NOMO-1 (cell line): ENCODE measurements around the gene WHRN.

ENCODE experiments used
- DNase-seq, 2 experiments: peaks; one replicate each; lab custom pipeline; 2025; ENCODE audit not compliant: unreplicated experiment in 2 of 2; lab: John Stamatoyannopoulos, UW

The WHRN gene

GRCh38 chr9:114370968-114371320 lies 134.3 kb downstream of the WHRN start:
- DNase-seq = no peak

DNA sequence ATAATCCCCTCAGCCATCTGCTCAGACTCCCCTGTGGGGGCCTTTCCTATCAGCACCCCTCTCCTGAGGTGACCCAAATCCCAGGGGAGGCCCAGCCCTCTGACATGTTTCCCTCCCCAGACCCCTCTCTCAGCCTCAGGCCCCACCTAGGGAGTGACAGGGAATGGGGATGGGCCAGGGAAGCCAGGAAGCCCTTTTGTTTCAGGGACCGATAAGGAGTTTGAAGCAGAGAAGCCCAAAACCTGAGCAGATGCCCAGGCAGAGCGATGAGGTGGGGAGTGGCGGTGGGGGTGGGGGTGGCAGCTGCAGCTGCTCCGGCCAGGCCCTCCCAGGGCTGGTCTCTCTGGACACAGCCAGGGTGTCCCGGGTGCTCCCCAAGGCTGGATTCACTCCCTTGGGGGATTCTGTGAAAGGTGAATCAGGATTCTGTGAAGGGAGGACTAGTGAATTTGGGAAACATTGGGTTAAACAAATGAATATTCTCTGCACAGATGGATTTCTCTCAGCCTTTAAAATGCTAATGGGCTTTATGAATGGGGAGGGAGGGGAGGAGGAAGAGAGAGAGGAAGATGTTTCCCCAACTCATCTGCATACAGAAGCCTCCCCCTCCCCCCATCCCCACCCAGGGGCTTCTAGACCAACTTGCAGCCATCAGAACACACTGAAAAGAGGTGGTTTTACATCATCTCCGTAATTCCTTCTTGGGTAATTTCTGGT lies 134.9 kb downstream of the WHRN start:
- DNase-seq = no peak

DNA sequence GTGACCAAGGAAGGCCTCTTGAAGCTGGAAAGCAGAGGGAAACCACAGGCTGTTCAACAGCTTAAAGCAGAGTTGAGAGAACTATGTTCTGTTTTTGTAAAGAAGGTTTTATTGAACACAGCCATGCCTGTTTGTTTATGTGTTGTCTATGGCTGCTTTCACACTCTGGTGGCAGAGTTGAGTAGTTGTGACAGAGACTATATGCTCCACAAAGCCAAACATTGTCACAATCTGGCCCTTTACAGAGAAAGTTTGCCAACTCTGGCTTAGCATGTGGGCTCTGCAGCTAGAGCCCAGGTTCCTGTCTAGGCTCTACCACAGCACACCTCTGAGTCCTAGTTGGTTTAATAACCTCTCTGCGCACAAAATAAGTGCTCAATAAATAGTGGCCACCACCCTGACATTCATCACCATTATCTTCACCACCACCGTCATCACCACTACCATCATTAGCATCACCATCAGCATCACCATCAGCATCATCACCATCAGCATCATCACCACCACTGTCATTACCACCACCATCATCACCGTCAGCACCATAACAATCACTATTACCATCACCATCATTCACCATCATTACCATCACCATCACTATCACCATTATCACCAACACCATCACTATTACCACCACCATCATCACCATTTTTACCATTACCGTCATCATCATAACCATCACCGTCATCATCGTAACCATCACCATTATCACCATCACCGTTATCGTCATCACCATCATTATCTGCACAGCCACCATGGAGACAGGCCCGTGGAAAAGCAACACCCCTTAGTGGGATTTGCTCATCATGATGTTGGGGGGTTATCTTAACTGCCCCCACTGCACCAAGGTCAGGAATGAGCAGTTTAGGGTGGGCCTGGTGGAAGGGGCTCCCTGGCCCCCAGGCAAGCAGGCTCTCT lies 135.8 kb downstream of the WHRN start:
- no peak for DNase-seq

DNA sequence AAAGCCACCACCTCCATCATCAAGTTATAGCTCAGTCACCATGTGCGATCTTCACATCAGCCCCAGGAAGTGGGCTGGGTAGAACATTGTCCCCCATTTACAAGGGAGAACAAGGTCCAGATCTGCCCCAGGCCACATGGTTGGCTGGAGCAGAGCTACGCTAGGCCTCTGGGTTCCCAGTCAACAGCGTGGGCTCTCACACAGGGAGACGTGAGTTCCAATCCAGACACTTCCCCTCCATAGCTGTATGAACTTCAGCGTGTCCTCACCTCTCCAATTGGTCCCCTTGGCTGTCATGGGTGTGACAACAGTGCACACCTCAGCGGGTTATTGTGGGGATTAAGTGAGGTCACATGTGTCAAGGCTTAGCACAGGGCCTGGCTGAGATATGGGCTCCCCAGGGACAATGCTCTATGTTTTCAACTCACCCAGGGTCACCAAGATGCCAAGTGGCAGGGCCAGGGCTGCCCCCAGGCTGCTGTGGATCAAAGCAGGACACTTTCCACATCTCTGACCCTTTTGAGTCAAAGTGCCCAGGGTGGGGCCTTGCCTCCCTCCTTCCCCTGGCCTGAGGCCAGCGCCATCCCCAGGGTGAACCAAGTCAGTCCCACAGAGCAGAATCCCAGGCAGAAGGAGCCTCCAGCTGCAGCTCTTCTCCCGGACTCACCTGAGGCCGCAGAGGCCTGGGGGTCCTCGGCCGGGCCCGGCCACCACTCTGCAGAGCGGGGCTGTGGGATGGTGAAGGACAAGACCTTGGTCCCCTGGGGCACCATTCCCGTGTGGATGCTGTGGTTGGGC lies 137.3 kb downstream of the WHRN start:
- DNase-seq = no peak

DNA sequence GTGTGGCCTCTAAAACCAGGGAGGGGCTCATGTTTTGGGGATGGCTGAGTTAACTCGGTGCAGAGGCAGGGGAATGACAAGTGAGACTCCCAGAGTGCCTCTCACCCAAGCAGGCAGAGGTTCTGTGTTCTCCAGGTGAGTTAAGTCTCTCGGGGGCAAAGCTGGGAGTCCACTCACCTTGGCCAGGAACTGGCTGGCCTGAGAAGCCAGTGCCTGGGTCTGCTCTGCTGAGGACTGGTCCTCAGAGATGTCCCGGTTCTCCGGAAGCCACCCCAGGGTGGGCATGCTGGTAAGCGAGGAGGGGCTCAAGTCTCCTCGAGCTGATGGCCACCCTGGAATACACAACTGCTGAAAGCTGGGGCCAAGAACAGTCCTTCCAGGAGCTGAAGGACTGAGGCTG lies 137.9 kb downstream of the WHRN start:
- DNase-seq = no peak

GRCh38 chr9:114366334-114367128 lies 138.7 kb downstream of the WHRN start:
- DNase-seq = peak; percentile 50 to 61

DNA sequence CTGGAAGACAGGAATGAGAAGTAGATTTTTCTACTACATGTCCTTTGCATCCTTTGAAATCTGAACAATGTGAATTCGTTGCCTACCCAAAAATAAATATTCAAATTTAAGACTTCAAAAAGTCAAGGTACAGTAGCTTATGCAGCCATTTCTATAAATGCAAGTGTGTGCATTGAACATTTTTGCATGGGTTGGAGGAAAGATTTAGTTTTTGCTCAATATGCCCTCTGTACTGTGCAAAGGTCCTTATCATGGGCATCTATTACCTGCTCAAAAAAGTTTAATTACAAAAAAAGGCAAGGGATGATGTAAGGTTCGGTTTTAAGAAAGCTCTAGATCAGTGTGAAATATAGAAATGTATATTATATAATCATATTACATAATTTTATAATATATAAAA lies 140.1 kb downstream of the WHRN start:
- DNase-seq = no peak

DNA sequence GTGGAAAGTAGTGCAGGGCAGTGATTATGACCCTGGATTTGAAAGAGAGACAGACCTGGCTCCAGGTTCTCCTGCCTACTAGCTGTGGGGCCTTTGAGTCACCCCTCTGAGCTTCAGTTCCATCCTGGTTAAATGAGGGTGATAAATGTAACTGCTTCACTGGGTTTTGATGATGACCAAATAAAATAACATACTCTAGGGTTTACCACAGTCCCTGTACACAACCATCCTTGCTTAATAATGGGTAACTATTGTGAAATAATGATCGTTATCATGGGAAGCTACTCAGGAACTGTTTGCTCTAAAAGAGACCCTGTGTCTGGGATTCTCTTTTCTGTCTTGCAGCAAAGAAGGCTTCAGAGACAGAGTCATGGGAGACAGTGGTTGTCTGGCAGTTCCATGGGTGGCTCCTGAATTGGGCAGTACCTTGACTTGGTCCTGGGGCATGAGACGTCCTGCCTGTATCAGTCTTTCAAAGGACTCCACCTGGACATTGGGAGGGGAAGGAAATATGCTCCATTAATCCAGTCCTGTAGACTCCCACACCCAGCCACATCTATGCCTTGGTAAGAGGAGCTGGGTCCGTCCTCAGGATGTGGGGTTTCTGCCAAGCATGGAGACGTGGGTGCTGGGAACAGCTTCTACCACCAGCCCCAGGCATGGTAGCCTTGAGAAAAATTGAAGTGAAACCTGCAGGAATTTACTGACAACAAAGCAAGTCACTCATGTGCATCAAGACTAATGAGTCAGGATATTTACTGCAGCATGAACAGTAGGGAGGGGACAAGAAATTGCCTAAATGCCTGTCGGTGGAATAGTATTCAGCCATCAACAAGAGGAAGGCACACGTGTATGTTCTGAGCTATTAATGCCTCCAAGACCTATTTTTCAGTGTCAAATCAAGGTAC lies 140.9 kb downstream of the WHRN start:
- DNase-seq = peak; percentile 71 to 90

GRCh38 chr9:114363424-114363823 lies 141.8 kb downstream of the WHRN start:
- DNase-seq = no peak

GRCh38 chr9:114362394-114362793 lies 142.9 kb downstream of the WHRN start:
- no peak for DNase-seq

DNA sequence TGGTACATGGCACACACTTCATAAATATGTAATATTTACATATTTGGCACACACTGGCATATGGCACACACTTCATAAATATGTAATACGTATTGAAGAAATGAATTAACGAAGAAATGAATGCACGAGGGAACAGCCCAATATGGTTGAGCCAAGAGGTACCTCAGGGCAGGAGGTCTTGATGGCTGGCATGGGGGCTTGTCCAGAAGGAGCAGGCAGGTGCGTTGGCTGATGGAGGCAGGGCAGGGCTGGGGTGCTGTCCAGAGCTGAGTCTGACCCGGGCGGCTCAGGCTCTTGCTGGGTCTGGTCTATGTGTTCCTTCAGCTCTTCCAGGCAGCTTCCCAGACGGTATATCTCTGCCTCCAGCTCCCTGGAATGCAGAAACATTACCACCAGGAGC lies 143.7 kb downstream of the WHRN start:
- DNase-seq = no peak

- no peak for DNase-seq
Measured at GRCh38 chr9:114359801-114360200, 145.5 kb downstream of the WHRN start.

GRCh38 chr9:114357911-114358328 lies 147.4 kb downstream of the WHRN start:
- no peak for DNase-seq

GRCh38 chr9:114357360-114357759 lies 147.9 kb downstream of the WHRN start:
- DNase-seq = no peak

DNA sequence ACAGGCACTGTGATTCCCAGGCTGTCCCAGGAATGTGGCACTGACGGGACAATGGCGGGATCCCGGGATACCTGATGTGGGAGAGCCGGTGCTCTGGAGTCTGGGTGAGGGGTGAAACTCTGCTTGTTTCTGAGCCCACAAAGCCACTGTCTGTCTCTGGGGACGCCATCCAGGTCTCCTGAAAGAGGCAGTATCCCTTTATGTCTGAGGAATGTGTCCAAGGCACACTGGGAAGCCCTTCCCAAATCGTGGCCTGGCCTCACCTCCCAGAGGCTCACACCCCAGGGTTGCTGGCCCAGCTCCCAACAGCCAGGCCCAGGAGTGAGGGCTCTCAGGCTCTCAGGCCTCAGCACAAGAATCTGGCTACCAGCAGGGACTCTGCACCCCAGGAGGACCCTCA lies 148.5 kb downstream of the WHRN start:
- no peak for DNase-seq

DNA sequence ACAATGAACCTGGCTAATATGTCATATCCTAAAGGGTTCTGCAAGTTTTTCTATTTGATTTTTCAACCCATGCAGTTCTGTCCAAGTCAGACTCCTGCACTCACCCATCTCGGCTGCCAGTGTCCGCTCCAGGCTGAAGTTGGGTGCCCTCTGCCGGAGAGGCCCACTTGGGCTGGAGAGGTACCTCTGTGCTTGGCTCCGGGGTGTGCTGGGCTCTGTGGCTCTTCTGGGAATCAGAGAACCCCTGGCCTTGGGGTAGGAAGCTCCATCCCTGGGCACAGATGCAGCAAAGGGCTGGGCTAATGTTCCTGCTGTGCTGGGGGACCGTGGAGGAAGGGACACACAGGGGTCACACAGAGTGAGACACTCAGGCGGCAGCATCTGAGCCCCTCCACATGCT lies 149.5 kb downstream of the WHRN start:
- no peak for DNase-seq
